DOHH2 (cell line): ENCODE data around the gene PRG2.

ENCODE experiments used
- EZH2phosphoT487 ChIP-seq: fragments of 200-600 bp; sonication (generic); IDR thresholded peaks from 2 replicates; pipeline ENCODE4 v1.6.1; 2017; ENCODE audit warnings: borderline replicate concordance, mild to moderate bottlenecking, antibody characterized with exemption, low read length, moderate library complexity, mixed read lengths
- TF ChIP-seq, protein P1 (sequence below): fragments of 200-600 bp; sonication (generic); IDR thresholded peaks from one replicate; pipeline ENCODE4 v1.5.1; 2014; ENCODE audit warnings: antibody characterized with exemption, mild to moderate bottlenecking, low read depth, low read length; ENCODE audit not compliant: poor library complexity, severe bottlenecking

DNA sequence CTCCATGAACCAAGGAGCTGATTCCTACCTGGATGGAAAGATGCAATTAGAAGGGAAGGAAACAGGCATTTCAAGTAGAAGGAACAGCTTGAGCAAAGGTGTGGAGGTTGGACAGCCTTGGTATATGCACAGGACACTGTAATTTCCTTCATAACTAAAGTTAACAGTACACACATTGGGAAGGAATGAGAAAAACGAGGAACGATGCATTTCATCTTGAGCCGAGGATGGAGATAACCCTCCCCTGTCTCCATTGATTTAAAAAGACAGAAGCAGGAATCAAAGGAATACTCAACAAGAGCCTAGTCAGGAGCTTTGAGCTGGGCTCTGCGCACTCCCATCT, 2.3 kb upstream of the PRG2 start:
- TF ChIP-seq, protein P1, sequence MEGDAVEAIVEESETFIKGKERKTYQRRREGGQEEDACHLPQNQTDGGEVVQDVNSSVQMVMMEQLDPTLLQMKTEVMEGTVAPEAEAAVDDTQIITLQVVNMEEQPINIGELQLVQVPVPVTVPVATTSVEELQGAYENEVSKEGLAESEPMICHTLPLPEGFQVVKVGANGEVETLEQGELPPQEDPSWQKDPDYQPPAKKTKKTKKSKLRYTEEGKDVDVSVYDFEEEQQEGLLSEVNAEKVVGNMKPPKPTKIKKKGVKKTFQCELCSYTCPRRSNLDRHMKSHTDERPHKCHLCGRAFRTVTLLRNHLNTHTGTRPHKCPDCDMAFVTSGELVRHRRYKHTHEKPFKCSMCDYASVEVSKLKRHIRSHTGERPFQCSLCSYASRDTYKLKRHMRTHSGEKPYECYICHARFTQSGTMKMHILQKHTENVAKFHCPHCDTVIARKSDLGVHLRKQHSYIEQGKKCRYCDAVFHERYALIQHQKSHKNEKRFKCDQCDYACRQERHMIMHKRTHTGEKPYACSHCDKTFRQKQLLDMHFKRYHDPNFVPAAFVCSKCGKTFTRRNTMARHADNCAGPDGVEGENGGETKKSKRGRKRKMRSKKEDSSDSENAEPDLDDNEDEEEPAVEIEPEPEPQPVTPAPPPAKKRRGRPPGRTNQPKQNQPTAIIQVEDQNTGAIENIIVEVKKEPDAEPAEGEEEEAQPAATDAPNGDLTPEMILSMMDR: no peak
- no peak for TF ChIP-seq EZH2phosphoT487
